H1 (cell line): ENCODE results near the gene SYCE3. TPM values are rescaled to one million over a fixed set of nuclear protein-coding genes. Genes with fewer than 3 reads are reported as not detected.

Source experiments
- CTCF ChIA-PET: fragments of 300-600 bp; sonication (Branson Sonifier 250); formaldehyde crosslinking; loops from one replicate; lab custom pipeline; 2021; ENCODE audit not compliant: partially characterized antibody; lab: Charles Lee
- POLR2A ChIA-PET: fragments of 300-600 bp; sonication (Branson Sonifier 250); formaldehyde crosslinking; loops from one replicate; lab custom pipeline; 2021; ENCODE audit warnings: inconsistent platforms; ENCODE audit not compliant: partially characterized antibody; lab: Charles Lee
- DNase-seq, 2 experiments: peaks; one replicate each; pipeline versions ENCODE4 v3.0.0 to v3.0.0-alpha.2; 2010 to 2022; ENCODE audit warnings: low spot score in 2 of 2, low read depth in 1 of 2, mixed read lengths in 1 of 2
- FAIRE-seq: peaks from 2 replicates; lab custom pipeline; 2011; peaks lifted over from hg19 to GRCh38; lab: Jason Lieb, UNC
- H2AFZ ChIP-seq: 2 replicates; pipeline ENCODE4 v1.8.1; 2012; ENCODE audit warnings: low read length, inconsistent platforms
- H2AK5ac ChIP-seq: 2 replicates; pipeline ENCODE4 v1.6.1; 2013; ENCODE audit warnings: low read depth, low read length
- H2BK120ac ChIP-seq: replicated peaks from 2 replicates; pipeline ENCODE3; 2013; ENCODE audit warnings: low read depth, low read length, inconsistent platforms
- H2BK12ac ChIP-seq: 2 replicates; pipeline ENCODE4 v1.6.1; 2013; ENCODE audit warnings: low read depth, low read length
- H2BK15ac ChIP-seq: 2 replicates; pipeline ENCODE4 v1.6.1; 2013; ENCODE audit warnings: low read length
- H2BK20ac ChIP-seq: 2 replicates; pipeline ENCODE4 v1.6.1; 2013; ENCODE audit warnings: low read length
- H2BK5ac ChIP-seq: 2 replicates; pipeline ENCODE4 v1.6.1; 2013; ENCODE audit warnings: low read depth, low read length
- H3K14ac ChIP-seq: 2 replicates; pipeline ENCODE4 v1.6.1; 2013; ENCODE audit warnings: inconsistent platforms; ENCODE audit not compliant: insufficient read length
- H3K18ac ChIP-seq: 2 replicates; pipeline ENCODE4 v1.6.1; 2013; ENCODE audit warnings: low read length; ENCODE audit errors: extremely low read depth
- H3K23ac ChIP-seq: 2 replicates; pipeline ENCODE4 v1.6.1; 2013; ENCODE audit warnings: inconsistent platforms; ENCODE audit not compliant: insufficient read length
- H3K23me2 ChIP-seq: 2 replicates; pipeline ENCODE4 v1.6.1; 2013; ENCODE audit warnings: low read depth, low read length
- H3K27ac ChIP-seq: 2 replicates; pipeline ENCODE4 v1.6.1; 2011; ENCODE audit warnings: low read depth, low read length, inconsistent platforms
- H3K27me3 ChIP-seq, 4 experiments: replicated peaks in 1 of 4; 1 replicate in 1 of 4; 2 replicates in 3 of 4; pipeline versions ENCODE4 v1.6.1 to v1.8.1; 2011 to 2013; ENCODE audit warnings: low read length in 3 of 4, mild to moderate bottlenecking in 3 of 4, inconsistent platforms in 2 of 4, mixed read lengths in 2 of 4, moderate library complexity in 1 of 4; ENCODE audit not compliant: control insufficient read depth in 3 of 4, insufficient read depth in 3 of 4; ENCODE audit errors: extremely low read depth in 1 of 4
- H3K36me3 ChIP-seq, 4 experiments: 2 replicates each; pipeline versions ENCODE4 v1.6.1 to v1.8.1; 2011 to 2013; ENCODE audit warnings: mild to moderate bottlenecking in 4 of 4, low read length in 3 of 4, moderate library complexity in 2 of 4, control low read depth in 1 of 4, inconsistent platforms in 1 of 4; ENCODE audit not compliant: insufficient read depth in 4 of 4, control insufficient read depth in 2 of 4
- H3K4ac ChIP-seq: replicated peaks from 2 replicates; pipeline ENCODE3; 2013; ENCODE audit warnings: low read length, low read depth, mixed read lengths, inconsistent platforms; ENCODE audit not compliant: insufficient read length
- H3K4me1 ChIP-seq, 4 experiments: replicated peaks in 1 of 4; 1 replicate in 1 of 4; 2 replicates in 3 of 4; pipeline versions ENCODE4 v1.6.1 to v1.8.1; 2011 to 2013; ENCODE audit warnings: low read length in 3 of 4, inconsistent platforms in 2 of 4, mixed read lengths in 1 of 4; ENCODE audit not compliant: insufficient read depth in 4 of 4, control insufficient read depth in 3 of 4
- H3K4me2 ChIP-seq, 2 experiments: 2 replicates each; pipeline versions ENCODE4 v1.6.1 to v1.8.1; 2011 to 2013; ENCODE audit warnings: low read depth in 2 of 2, low read length in 2 of 2, control low read depth in 1 of 2, inconsistent platforms in 1 of 2, mild to moderate bottlenecking in 1 of 2; ENCODE audit not compliant: insufficient read depth in 1 of 2
- H3K4me3 ChIP-seq, 4 experiments: fragments of 200-600, 300-600 bp in 1 of 4; sonication (generic), shearing (Covaris generic), sonication (Bioruptor Twin) in 1 of 4; 2 replicates each; pipeline versions ENCODE4 v1.5.1 to v1.8.1; 2011 to 2016; ENCODE audit warnings: low read length in 4 of 4, low read depth in 3 of 4, control low read depth in 2 of 4, inconsistent platforms in 2 of 4, mild to moderate bottlenecking in 2 of 4, mixed read lengths in 1 of 4, moderate library complexity in 1 of 4; ENCODE audit not compliant: insufficient read depth in 2 of 4; ENCODE audit errors: extremely low read depth in 1 of 4
- H3K56ac ChIP-seq: replicated peaks from 2 replicates; pipeline ENCODE3; 2013; ENCODE audit warnings: low read depth, mild to moderate bottlenecking, mixed read lengths, low read length, inconsistent platforms; ENCODE audit not compliant: insufficient read length
- H3K79me1 ChIP-seq: 2 replicates; pipeline ENCODE4 v1.6.1; 2013; ENCODE audit warnings: low read depth, low read length, control low read depth
- H3K79me2 ChIP-seq, 2 experiments: 2 replicates each; pipeline versions ENCODE4 v1.6.1 to v1.8.1; 2012 to 2013; ENCODE audit warnings: low read length in 2 of 2, mild to moderate bottlenecking in 2 of 2, inconsistent platforms in 1 of 2; ENCODE audit not compliant: insufficient read depth in 2 of 2, control insufficient read depth in 1 of 2
- H3K9ac ChIP-seq, 4 experiments: replicated peaks in 1 of 4; 1 replicate in 1 of 4; 2 replicates in 3 of 4; pipeline versions ENCODE4 v1.6.1 to v1.8.1; 2011 to 2013; ENCODE audit warnings: low read depth in 3 of 4, low read length in 3 of 4, control low read depth in 2 of 4, mild to moderate bottlenecking in 2 of 4, moderate library complexity in 2 of 4, inconsistent platforms in 1 of 4; ENCODE audit errors: extremely low read depth in 1 of 4
- H3K9me3 ChIP-seq, 2 experiments: 2 replicates each; pipeline versions ENCODE4 v1.6.1 to v1.8.1; 2012 to 2013; ENCODE audit warnings: mild to moderate bottlenecking in 2 of 2, moderate library complexity in 2 of 2, control low read depth in 1 of 2, inconsistent platforms in 1 of 2, low read depth in 1 of 2, low read length in 1 of 2, mixed read lengths in 1 of 2; ENCODE audit not compliant: insufficient read depth in 2 of 2
- H4K20me1 ChIP-seq, 2 experiments: replicated peaks in 1 of 2; 2 replicates each; pipeline versions ENCODE3 to v1.8.1; 2011 to 2013; ENCODE audit warnings: inconsistent platforms in 2 of 2, low read length in 2 of 2, mild to moderate bottlenecking in 1 of 2; ENCODE audit not compliant: insufficient read depth in 2 of 2, control insufficient read depth in 1 of 2
- H4K5ac ChIP-seq: 2 replicates; pipeline ENCODE4 v1.6.1; 2013; ENCODE audit warnings: low read length, low read depth, mixed read lengths, inconsistent platforms; ENCODE audit not compliant: insufficient read length
- H4K8ac ChIP-seq: 2 replicates; pipeline ENCODE4 v1.8.0; 2013; ENCODE audit warnings: mild to moderate bottlenecking, moderate library complexity, low read length, inconsistent platforms; ENCODE audit not compliant: insufficient read depth; ENCODE audit errors: extremely low read depth
- H4K91ac ChIP-seq: replicated peaks from 2 replicates; pipeline ENCODE3; 2013; ENCODE audit warnings: low read length, mixed read lengths, inconsistent platforms; ENCODE audit not compliant: insufficient read length
- EZH2 ChIP-seq: fragments of 200-600 bp; sonication (generic); IDR thresholded peaks from 2 replicates; pipeline ENCODE4 v1.7.1; 2012; ENCODE audit warnings: low read depth, mild to moderate bottlenecking, moderate library complexity, low read length, inconsistent platforms; ENCODE audit not compliant: severe bottlenecking
- USF2 ChIP-seq: IDR thresholded peaks from 2 replicates; pipeline ENCODE4 v1.6.1; 2011; ENCODE audit warnings: low read length, improper control_type of control experiment
- WGBS, 2 experiments: shearing (Covaris generic) in 1 of 2; methylation state at CpG; one replicate each; pipeline versions ENCODE4 v1.1.6 to v1.1.7; 2013 to 2015; ENCODE audit warnings: low lambda C conversion rate in 2 of 2, mixed read lengths in 2 of 2, inconsistent platforms in 1 of 2, low coverage in 1 of 2, missing lambda C conversion rate in 1 of 2; ENCODE audit not compliant: insufficient replicate concordance in 2 of 2, insufficient coverage in 1 of 2, insufficient read length in 1 of 2; ENCODE audit errors: extremely low coverage in 1 of 2, missing lambda C conversion rate in 1 of 2; 5-methylcytosine and 5-hydroxymethylcytosine counted together
- polyA plus RNA-seq, 7 experiments: library from polyadenylated mRNA; depleted of rRNA in 3 of 7; stranded (reverse) in 5 of 7; unstranded in 2 of 7; fragments of >200 nt in 5 of 7; fragments of 200-250 nt in 2 of 7; gene quantifications; 1 replicate in 5 of 7; 2 replicates in 1 of 7; 4 replicates in 1 of 7; pipeline versions ENCODE4 v1.2.1 to v1.2.3, GENCODE V29; 2011 to 2013; ENCODE audit warnings: missing spikeins in 2 of 7, mixed read lengths in 2 of 7
- total RNA-seq: library from RNA; stranded (reverse); fragmentation: NEBNext Ultra II Directional; extraction: Animal tissue kit (Norgen Biotek cat#: 25700); gene quantifications from 2 replicates; pipeline ENCODE4 v1.2.1, GENCODE V29; 2021

The SYCE3 gene
- total and polyA plus RNA-seq, 2 of the 8 experiments (the other 6 are each of a cell fraction or from before 2014, with no cell fraction given): 1.9 TPM; not detected in 1

GRCh38 chr22:50586416-50586815, 23.7 kb upstream of the SYCE3 start:
- CTCF ChIA-PET: interaction anchor here (0.8 to 4.0 kb wide), 10 partner anchors 9 to 114 kb away, joined by 3 to 19 read pairs (median 4); partner anchors contain the start of gene SYCE3
- Histone ChIP-seq H3K14ac (no peak overlapping the region), H2BK12ac (no peak overlapping the region), H3K4ac (no peak overlapping the region), H4K5ac (no peak overlapping the region), H2AFZ (no peak overlapping the region), H3K27ac (no peak overlapping the region), H3K4me2 (no peak overlapping the region), H2BK120ac (no peak overlapping the region), H3K36me3 (no peaks in the 10 kb centered on the region), H3K79me2 (peaks cover 0 to 1% of the 10 kb centered on the region in 2 experiments; a peak in 1 of 4 replicates)
- no peak for DNase-seq
- TF ChIP-seq EZH2: no peak
- no peak for TF ChIP-seq USF2
- TF ChIP-seq, all 59 proteins: peak for 0
- H3K4me1 ChIP-seq: peaks cover 4 to 15% (median 7%) of the 10 kb centered on the region in 4 experiments
- H3K9me3 ChIP-seq: no peaks in the 10 kb centered on the region
- no peak overlapping the region for H3K4me3 ChIP-seq
- no peak overlapping the region for H3K56ac ChIP-seq
- H4K20me1 ChIP-seq: no peaks in the 10 kb centered on the region
- H3K9ac ChIP-seq: no peak overlapping the region
- H3K18ac ChIP-seq: no peak overlapping the region
- FAIRE-seq: no peak
- 0 out of 2 replicates have a peak, but pooled peaks cover 3% of the 10 kb centered on the region for H3K79me1 ChIP-seq
- no peak overlapping the region for H4K91ac ChIP-seq
- no peak overlapping the region for H4K8ac ChIP-seq
- WGBS, 2 experiments: 60% methylated on average over 5 of the region's 5 CpGs; no CpG with 5 or more reads in 1 of the 2 experiments
- H2BK15ac ChIP-seq: no peak overlapping the region
- H2BK5ac ChIP-seq: no peak overlapping the region
- H2AK5ac ChIP-seq: no peak overlapping the region; the same call in 1 of the 2 replicates
- H3K23ac ChIP-seq: no peak overlapping the region
- H3K27me3 ChIP-seq: 0 out of 7 replicates have a peak, but pooled peaks cover 0 to 1% (median 0%) of the 10 kb centered on the region in 4 experiments
- POLR2A ChIA-PET: interaction anchor here (0.8 to 1.5 kb wide), 2 partner anchors 8 to 9 kb away, joined by 3 read pairs; partner anchors contain the start of gene CPT1B
- H2BK20ac ChIP-seq: no peak overlapping the region
- peaks cover 10% of the 10 kb centered on the region; the same call in 1 of the 2 replicates for H3K23me2 ChIP-seq
